Measurements from ENCODE around the gene ADAMTS4.

The ADAMTS4 gene

GRCh38 chr1:161209790-161210409, 11.0 kb upstream of the ADAMTS4 start:
- TF ChIP-seq, protein P1, sequence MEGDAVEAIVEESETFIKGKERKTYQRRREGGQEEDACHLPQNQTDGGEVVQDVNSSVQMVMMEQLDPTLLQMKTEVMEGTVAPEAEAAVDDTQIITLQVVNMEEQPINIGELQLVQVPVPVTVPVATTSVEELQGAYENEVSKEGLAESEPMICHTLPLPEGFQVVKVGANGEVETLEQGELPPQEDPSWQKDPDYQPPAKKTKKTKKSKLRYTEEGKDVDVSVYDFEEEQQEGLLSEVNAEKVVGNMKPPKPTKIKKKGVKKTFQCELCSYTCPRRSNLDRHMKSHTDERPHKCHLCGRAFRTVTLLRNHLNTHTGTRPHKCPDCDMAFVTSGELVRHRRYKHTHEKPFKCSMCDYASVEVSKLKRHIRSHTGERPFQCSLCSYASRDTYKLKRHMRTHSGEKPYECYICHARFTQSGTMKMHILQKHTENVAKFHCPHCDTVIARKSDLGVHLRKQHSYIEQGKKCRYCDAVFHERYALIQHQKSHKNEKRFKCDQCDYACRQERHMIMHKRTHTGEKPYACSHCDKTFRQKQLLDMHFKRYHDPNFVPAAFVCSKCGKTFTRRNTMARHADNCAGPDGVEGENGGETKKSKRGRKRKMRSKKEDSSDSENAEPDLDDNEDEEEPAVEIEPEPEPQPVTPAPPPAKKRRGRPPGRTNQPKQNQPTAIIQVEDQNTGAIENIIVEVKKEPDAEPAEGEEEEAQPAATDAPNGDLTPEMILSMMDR (IDR thresholded peaks at IDR 0.05; ENCODE audit: insufficient read depth, low read depth, low read length, missing control alignments): peak; percentile 91
- peak; percentile 76 for DNase-seq (ENCODE audit: low read depth)
- H3K4me3 ChIP-seq (ENCODE audit: low read length): no peak overlapping the region

- TF ChIP-seq, protein P1 (IDR thresholded peaks at IDR 0.05; ENCODE audit: insufficient read depth, low read depth, low read length, missing control alignments): no peak
- DNase-seq (ENCODE audit: low read depth): no peak
- no peak overlapping the region for H3K4me3 ChIP-seq (ENCODE audit: low read length)
Measured at GRCh38 chr1:161207173-161207572, 8.3 kb upstream of the ADAMTS4 start.

GRCh38 chr1:161206411-161207140, 7.7 kb upstream of the ADAMTS4 start:
- DNase-seq (ENCODE audit: low read depth): no peak
- TF ChIP-seq, protein P1 (IDR thresholded peaks at IDR 0.05; ENCODE audit: insufficient read depth, low read depth, low read length, missing control alignments): no peak
- H3K4me3 ChIP-seq (ENCODE audit: low read length): no peak overlapping the region

DNA sequence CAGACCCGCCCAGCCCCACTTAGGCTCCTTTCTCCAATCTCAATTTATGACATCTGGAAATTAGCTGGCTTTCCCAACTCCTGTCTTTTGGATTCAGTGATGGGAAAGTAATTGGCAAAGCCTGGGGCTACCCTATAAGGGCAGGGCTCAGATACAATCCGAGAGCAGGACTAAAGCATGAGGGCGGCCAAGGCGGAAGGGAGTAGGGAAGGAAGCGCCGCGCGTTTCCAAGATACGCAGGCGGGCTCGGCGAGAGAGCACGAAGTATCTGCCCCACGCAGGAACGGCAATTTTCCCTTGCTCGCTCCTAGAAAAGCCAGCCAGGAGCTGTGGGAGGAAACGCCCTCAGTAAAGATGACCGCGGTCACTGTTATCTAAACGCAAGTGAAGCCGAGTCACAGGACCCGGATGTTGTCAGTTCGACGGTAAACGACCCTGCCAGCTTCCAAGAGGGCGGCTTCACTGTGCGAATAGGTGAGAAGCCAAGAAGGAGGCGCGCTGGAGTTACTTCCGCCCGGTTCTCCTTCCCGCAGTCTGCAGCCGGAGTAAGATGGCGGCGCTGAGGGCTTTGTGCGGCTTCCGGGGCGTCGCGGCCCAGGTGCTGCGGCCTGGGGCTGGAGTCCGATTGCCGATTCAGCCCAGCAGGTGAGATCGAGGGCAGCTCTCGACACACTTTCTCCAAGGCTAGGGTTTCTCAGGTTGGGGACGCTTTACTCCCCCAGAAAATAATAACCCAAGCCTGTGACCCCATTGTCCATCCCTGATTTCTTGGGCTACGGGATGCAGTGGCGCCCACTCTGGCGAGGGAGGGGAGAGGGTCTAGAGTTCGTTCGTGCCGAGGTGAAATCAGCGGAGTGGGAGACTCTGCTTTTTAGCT, 3.2 kb upstream of the ADAMTS4 start, which contains the start of gene NDUFS2:
Gene NDUFS2 (plus strand): TSS at position 532 of the 877 bp plus-strand sequence. CDS start 19 bp downstream, at position 551.
- TF ChIP-seq, protein P1 (IDR thresholded peaks at IDR 0.05; ENCODE audit: insufficient read depth, low read depth, low read length, missing control alignments): no peak
- peak within 1 kb of the TSS; percentile 99 for H3K4me3 ChIP-seq (ENCODE audit: low read length)
- DNase-seq (ENCODE audit: low read depth): peak; percentile 99

- peak; percentile 49 for DNase-seq (ENCODE audit: low read depth)
Measured at GRCh38 chr1:161200992-161201835, 2.4 kb upstream of the ADAMTS4 start.

More at GRCh38 chr1:161200992-161201835, 2.4 kb upstream of the ADAMTS4 start:
- TF ChIP-seq, protein P1 (IDR thresholded peaks at IDR 0.05; ENCODE audit: insufficient read depth, low read depth, low read length, missing control alignments): no peak
- peak overlapping the region; percentile 99 for H3K4me3 ChIP-seq (ENCODE audit: low read length)
